ENCODE data around the gene PRM1. TPM values are rescaled to one million over a fixed set of nuclear protein-coding genes. Genes with fewer than 3 reads are reported as not detected.

Gene PRM1
- total RNA-seq, 1 experiment from 2014 or later = not detected

- H3K79me1 ChIP-seq (ENCODE audit: insufficient read depth, low read depth, low read length, poor library complexity, severe bottlenecking) = no peaks in the 10 kb centered on the region
- peak overlapping the region; percentile 55 for H3T11ph ChIP-seq (ENCODE audit: low read length)
- H3K23me2 ChIP-seq (ENCODE audit: insufficient read length, low read depth, low read length, poor library complexity, severe bottlenecking) = peaks cover 4% of the 10 kb centered on the region
- H2BK120ac ChIP-seq (ENCODE audit: low read depth, low read length, poor library complexity, severe bottlenecking) = peak overlapping the region; percentile 53
- peak overlapping the region; percentile 83 for H2BK5ac ChIP-seq (ENCODE audit: insufficient read length, low read length)
- peaks cover 7% of the 10 kb centered on the region; the same call in 1 of the 2 replicates for H3K4me1 ChIP-seq (ENCODE audit: insufficient read depth, low read length)
- H3K56ac ChIP-seq (ENCODE audit: insufficient read length, low read depth, low read length) = peak overlapping the region; percentile 39
- no CpG with 5 or more reads among the region's 12 CpGs for WGBS (ENCODE audit: extremely low coverage, insufficient read length, low lambda C conversion rate)
- peak overlapping the region; percentile 93 for H4K5ac ChIP-seq (ENCODE audit: insufficient read length, low read depth, low read length)
- H4K91ac ChIP-seq (ENCODE audit: insufficient read length, low read depth, low read length) = peak overlapping the region; percentile 60
- no peak for TF ChIP-seq CTCF (conservative IDR thresholded peaks at IDR 0.05)
- H3K4me1 Mint-ChIP-seq = peaks cover 43 to 46% of the 10 kb centered on the region in 2 experiments
- no peaks in the 10 kb centered on the region; a peak in 1 of 5 replicates for H3K9me3 Mint-ChIP-seq
- H2BK15ac ChIP-seq (ENCODE audit: low read depth, low read length) = no peak overlapping the region
- H3K4ac ChIP-seq (ENCODE audit: low read depth, low read length) = no peak overlapping the region; the same call in 1 of the 2 replicates
- no peak overlapping the region for H2AFZ ChIP-seq (ENCODE audit: low read length)
- H3K9me3 ChIP-seq (ENCODE audit: control insufficient read depth, low read depth, low read length) = no peaks in the 10 kb centered on the region
- H3K14ac ChIP-seq (ENCODE audit: insufficient read depth, low read length) = peak overlapping the region; percentile 72; the same call in 1 of the 2 replicates
- peak; percentile 97 for DNase-seq
- peak overlapping the region; percentile 85 for H3K18ac ChIP-seq (ENCODE audit: insufficient read length, low read depth, low read length)
- H3K27me3 ChIP-seq (ENCODE audit: insufficient read depth, low read length) = no peaks in the 10 kb centered on the region
- peak overlapping the region; percentile 31 to 64 for H3K4me3 Mint-ChIP-seq
- H4K20me1 ChIP-seq (ENCODE audit: control insufficient read depth, insufficient read depth, insufficient read length) = no peaks in the 10 kb centered on the region
- H3K4me2 ChIP-seq (ENCODE audit: insufficient read depth, insufficient read length, low read length) = peak overlapping the region; percentile 58
- no peak overlapping the region for H2BK20ac ChIP-seq (ENCODE audit: low read depth, low read length, poor library complexity, severe bottlenecking)
- peak overlapping the region; percentile 88 for H2BK12ac ChIP-seq (ENCODE audit: insufficient read length, low read depth, low read length)
- H2AK5ac ChIP-seq (ENCODE audit: insufficient read length, low read length) = peak overlapping the region; percentile 65
- H3K79me2 ChIP-seq (ENCODE audit: insufficient read depth, low read length) = no peaks in the 10 kb centered on the region
- H3K9ac ChIP-seq (ENCODE audit: extremely low read depth, insufficient read length, low read length) = peak overlapping the region; percentile 46
- H3K36me3 Mint-ChIP-seq (ENCODE audit: insufficient read depth in 1 of 3, low read depth in 3 of 3) = peaks cover 0 to 4% (median 0%) of the 10 kb centered on the region in 3 experiments; a peak in 4 of 7 replicates
- no peak overlapping the region for H4K8ac ChIP-seq (replicated peaks; ENCODE audit: insufficient read length, low read depth, low read length)
- peak overlapping the region; percentile 92 to 98 (median 97) for H3K27ac Mint-ChIP-seq
- H3K27me3 Mint-ChIP-seq (ENCODE audit: low read depth) = no peaks in the 10 kb centered on the region
- peak overlapping the region; percentile 99 for H3K27ac ChIP-seq (ENCODE audit: insufficient read length, low read depth, low read length)
- no peak overlapping the region for H3K23ac ChIP-seq (ENCODE audit: insufficient read length, low read depth, low read length)
Measured at GRCh38 chr16:11328172-11329070, 47.3 kb upstream of the PRM1 start.

Data from H9 (cell line).